C4-2B (cell line): Measurements from ENCODE around the gene ZPLD1.
A peak's percentile ranks its signal among the peaks of the same experiment; 100 is the strongest.

Source experiments
- H3K27ac ChIP-seq: fragments of 450-650 bp; 2 replicates; pipeline ENCODE4 v1.5.1; 2017
- CTCF ChIP-seq: fragments of 450-650 bp; conservative IDR thresholded peaks from 2 replicates; pipeline ENCODE4 v1.5.1; 2017; ENCODE audit warnings: mild to moderate bottlenecking
- ZFX ChIP-seq: fragments of 450-650 bp; IDR thresholded peaks from 2 replicates; pipeline ENCODE4 v1.6.1; 2017

The ZPLD1 gene

GRCh38 chr3:102473648-102474047 is 38.8 kb downstream of the ZPLD1 start:
- TF ChIP-seq ZFX (no peak), CTCF (no peak)
- no peak overlapping the region for H3K27ac ChIP-seq

- TF ChIP-seq CTCF (no peak), ZFX (no peak)
- H3K27ac ChIP-seq: no peak overlapping the region
These were observed 39.4 kb downstream of the ZPLD1 start for GRCh38 chr3:102474207-102474606.

- no peak for TF ChIP-seq CTCF
These were observed 41.4 kb downstream of the ZPLD1 start for GRCh38 chr3:102476198-102476597.

GRCh38 chr3:102478160-102478559 is 43.3 kb downstream of the ZPLD1 start:
- H3K27ac ChIP-seq: no peak overlapping the region
- TF ChIP-seq ZFX (no peak), CTCF (no peak)

More at GRCh38 chr3:102476198-102476597, 41.4 kb downstream of the ZPLD1 start:
- no peak overlapping the region for H3K27ac ChIP-seq

DNA sequence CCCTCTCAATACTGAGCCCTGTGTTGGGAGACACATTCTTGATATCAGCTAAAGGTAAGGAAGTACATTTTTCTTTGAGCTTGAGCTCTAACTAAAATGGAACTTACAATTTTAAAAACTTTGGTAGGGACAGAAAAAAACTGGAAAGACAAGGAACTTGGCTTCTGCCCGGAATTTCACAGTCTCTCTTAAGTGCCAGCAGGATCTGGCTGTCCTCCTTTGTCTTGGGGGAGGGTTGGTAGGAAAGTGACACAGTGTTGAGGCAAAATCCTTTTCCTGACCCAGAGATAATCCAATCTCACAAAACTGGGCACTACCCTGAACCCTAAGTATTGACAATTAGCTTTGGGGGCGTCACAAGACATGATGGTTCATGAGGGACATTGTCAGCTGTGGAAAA is 45.3 kb downstream of the ZPLD1 start:
- peak overlapping the region; percentile 53; the same call in 1 of the 2 replicates for H3K27ac ChIP-seq
- no peak for TF ChIP-seq CTCF
- no peak for TF ChIP-seq ZFX

DNA sequence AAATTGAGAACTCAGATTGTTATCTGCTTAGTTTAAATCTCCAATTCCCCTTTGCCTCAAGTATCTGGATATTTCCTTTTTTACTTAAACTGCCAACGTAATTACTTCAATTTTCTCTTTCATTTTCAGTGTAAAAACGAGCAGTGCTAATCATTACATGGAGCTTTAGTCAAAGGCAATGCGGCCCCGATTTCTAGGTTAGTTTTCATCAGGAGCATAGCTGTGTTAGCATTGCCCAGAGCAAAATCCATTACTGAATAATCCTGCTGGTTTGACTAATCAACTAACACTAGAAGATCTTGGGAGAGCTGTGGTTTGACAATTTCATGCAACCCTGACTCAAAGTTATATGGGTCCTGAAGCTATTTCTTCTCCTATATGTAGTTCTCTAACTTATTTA is 46.2 kb downstream of the ZPLD1 start:
- no peak overlapping the region for H3K27ac ChIP-seq
- TF ChIP-seq CTCF (no peak), ZFX (no peak)

DNA sequence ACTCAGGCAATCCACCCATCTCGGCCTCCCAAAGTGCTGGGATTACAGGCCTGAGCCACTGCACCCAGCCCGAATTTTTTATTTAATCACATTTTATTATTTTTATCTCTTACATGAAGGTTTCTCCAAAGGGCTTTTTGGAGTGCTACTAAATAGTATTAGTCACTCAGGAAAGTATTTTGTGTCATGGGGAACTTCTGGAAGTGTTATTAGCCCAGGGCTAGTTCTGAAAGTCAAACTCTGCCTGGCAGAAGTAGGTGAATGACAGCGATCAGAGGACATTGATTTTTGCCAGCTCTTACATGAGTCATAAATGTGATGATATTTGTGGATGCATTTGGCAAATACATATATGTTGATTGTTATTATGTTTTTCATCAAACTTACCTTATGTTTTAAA is 48.7 kb downstream of the ZPLD1 start:
- no peak overlapping the region for H3K27ac ChIP-seq

More for the DNA sequence above, 48.7 kb downstream of the ZPLD1 start:
- no peak for TF ChIP-seq CTCF
